Vagina (tissue), 2 donors: ENCODE data around the gene P4HA2. TPM values are rescaled to one million over a fixed set of nuclear protein-coding genes. Genes with fewer than 3 reads are reported as not detected.
"Not testable (repeated sequence)": the region's sequence is repeated elsewhere in the genome, so short reads cannot be mapped to it uniquely, and the experiment has no call there.

Experiments used
- DNase-seq, 2 donors: peaks; one replicate each; pipeline ENCODE4 v3.0.0-alpha.2; 2017; ENCODE audit errors: extremely low spot score in 2 of 2
- H3K27ac ChIP-seq: fragments of 200-600 bp; sonication (generic); one replicate; pipeline ENCODE4 v1.5.1; 2019
- H3K27me3 ChIP-seq: fragments of 200-600 bp; sonication (generic); one replicate; pipeline ENCODE4 v1.5.1; 2019
- H3K36me3 ChIP-seq, 2 donors: fragments of 200-600 bp; sonication (generic); one replicate each; pipeline ENCODE4 v1.5.1; 2017 to 2019
- H3K4me1 ChIP-seq: fragments of 200-600 bp; sonication (generic); one replicate; pipeline ENCODE4 v1.5.1; 2019
- H3K4me3 ChIP-seq, 2 donors: fragments of 200-600 bp; sonication (generic); 1 replicate in 1 of 2; 2 replicates in 1 of 2; pipeline ENCODE4 v1.5.1; 2016 to 2019
- H3K9me3 ChIP-seq: fragments of 200-600 bp; sonication (generic); one replicate; pipeline ENCODE4 v1.5.1; 2019
- POLR2A ChIP-seq, 2 donors: fragments of 450-650 bp; IDR thresholded peaks; one replicate each; pipeline ENCODE4 v1.6.1; 2017; ENCODE audit warnings: antibody characterized with exemption in 2 of 2, mild to moderate bottlenecking in 2 of 2, moderate library complexity in 2 of 2
- POLR2AphosphoS5 ChIP-seq, 2 donors: sonication (generic); formaldehyde crosslinking; IDR thresholded peaks; one replicate each; pipeline ENCODE4 v1.9.0; 2017; ENCODE audit warnings: antibody characterized with exemption in 2 of 2, mild to moderate bottlenecking in 2 of 2, low read depth in 1 of 2; ENCODE audit not compliant: insufficient read depth in 1 of 2
- intact Hi-C: fragments of 100-400 bp; cut with DNase I; formaldehyde crosslinking; loops from one replicate; pipeline ENCODE4 v1.15.1; 2023
- total RNA-seq: library from RNA; depleted of rRNA; stranded (reverse); fragments of >200 nt; gene quantifications from one replicate; pipeline ENCODE4 v1.2.3, GENCODE V29; 2016
- TF ChIP-seq, protein P1 (sequence below), 3 experiments: fragments of 450-650 bp in 2 of 3; fragments of 200-600 bp in 1 of 3; sonication (generic) in 1 of 3; IDR thresholded peaks; one replicate each; pipeline ENCODE4 v1.5.1; 2017 to 2019; ENCODE audit warnings: antibody characterized with exemption in 3 of 3, mild to moderate bottlenecking in 2 of 3, moderate library complexity in 2 of 3

Gene P4HA2
- total RNA-seq, 1 donor from 2014 or later, result 42.0 TPM

DNA sequence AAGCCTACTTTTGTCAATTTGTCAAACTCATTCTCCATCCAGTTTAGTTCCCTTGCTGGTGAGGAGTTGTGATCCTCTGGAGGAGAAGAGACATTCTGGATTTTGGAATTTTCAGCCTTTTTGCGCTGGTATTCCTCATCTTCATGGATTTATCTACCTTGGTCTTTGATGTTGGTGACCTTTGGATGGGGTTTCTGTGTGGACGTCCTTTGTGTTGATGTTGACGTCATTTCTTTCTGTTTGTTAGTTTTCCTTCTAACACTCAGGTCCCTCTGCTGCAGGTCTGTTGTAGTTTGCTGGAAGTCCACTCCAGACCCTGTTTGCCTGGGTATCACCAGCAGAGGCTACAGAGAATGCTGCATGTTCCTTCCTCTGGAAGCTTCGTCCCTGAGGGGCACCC lies 71.2 kb downstream of the P4HA2 start:
- no peaks in the 10 kb centered on the region for H3K27me3 ChIP-seq
- no peak for TF ChIP-seq POLR2A (IDR thresholded peaks at IDR 0.05)
- TF ChIP-seq, protein P1, sequence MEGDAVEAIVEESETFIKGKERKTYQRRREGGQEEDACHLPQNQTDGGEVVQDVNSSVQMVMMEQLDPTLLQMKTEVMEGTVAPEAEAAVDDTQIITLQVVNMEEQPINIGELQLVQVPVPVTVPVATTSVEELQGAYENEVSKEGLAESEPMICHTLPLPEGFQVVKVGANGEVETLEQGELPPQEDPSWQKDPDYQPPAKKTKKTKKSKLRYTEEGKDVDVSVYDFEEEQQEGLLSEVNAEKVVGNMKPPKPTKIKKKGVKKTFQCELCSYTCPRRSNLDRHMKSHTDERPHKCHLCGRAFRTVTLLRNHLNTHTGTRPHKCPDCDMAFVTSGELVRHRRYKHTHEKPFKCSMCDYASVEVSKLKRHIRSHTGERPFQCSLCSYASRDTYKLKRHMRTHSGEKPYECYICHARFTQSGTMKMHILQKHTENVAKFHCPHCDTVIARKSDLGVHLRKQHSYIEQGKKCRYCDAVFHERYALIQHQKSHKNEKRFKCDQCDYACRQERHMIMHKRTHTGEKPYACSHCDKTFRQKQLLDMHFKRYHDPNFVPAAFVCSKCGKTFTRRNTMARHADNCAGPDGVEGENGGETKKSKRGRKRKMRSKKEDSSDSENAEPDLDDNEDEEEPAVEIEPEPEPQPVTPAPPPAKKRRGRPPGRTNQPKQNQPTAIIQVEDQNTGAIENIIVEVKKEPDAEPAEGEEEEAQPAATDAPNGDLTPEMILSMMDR (IDR thresholded peaks at IDR 0.05), result no peak
- no peak for TF ChIP-seq POLR2AphosphoS5 (IDR thresholded peaks at IDR 0.05; ENCODE audit: insufficient read depth in 1 of 2, low read depth in 1 of 2)
- no peaks in the 10 kb centered on the region for H3K9me3 ChIP-seq
- H3K4me3 ChIP-seq, result no peak overlapping the region
- DNase-seq, result no peak
- H3K4me1 ChIP-seq, result no peaks in the 10 kb centered on the region
- no peaks in the 10 kb centered on the region for H3K36me3 ChIP-seq
- no peak overlapping the region for H3K27ac ChIP-seq
- intact Hi-C loops, result no loop called here

DNA sequence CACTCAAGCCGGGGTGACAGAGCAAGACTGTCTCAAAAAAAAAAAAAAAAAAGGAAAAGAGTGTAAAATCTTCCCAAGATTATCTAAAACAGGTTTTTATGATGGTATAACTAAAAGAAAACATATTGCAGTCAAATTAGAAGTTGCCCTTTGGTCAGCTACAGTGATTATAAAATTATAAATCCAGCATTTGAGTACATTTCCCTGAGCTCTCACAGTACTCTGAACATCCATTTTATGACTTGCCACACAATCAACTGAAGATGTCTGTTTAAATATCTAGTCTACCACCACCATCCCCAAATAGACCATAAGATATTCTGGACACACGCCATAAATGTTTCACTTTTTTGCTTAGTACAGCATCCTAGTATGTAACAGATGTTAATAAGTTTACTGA lies 77.1 kb downstream of the P4HA2 start:
- intact Hi-C loops, result no loop called here
- Histone ChIP-seq H3K4me1 (no peaks in the 10 kb centered on the region), H3K27me3 (no peaks in the 10 kb centered on the region), H3K36me3 (no peaks in the 10 kb centered on the region), H3K27ac (no peak overlapping the region), H3K9me3 (no peaks in the 10 kb centered on the region), H3K4me3 (no peak overlapping the region)
- no peak for DNase-seq
- TF ChIP-seq POLR2A (IDR thresholded peaks at IDR 0.05) (no peak), POLR2AphosphoS5 (IDR thresholded peaks at IDR 0.05; ENCODE audit: insufficient read depth in 1 of 2, low read depth in 1 of 2) (no peak)
- TF ChIP-seq, protein P1 (IDR thresholded peaks at IDR 0.05), result no peak

- Histone ChIP-seq H3K9me3 (no peaks in the 10 kb centered on the region), H3K27me3 (no peaks in the 10 kb centered on the region), H3K4me1 (no peaks in the 10 kb centered on the region), H3K27ac (no peak overlapping the region), H3K4me3 (no peak overlapping the region), H3K36me3 (no peaks in the 10 kb centered on the region)
- TF ChIP-seq POLR2A (IDR thresholded peaks at IDR 0.05) (no peak), POLR2AphosphoS5 (IDR thresholded peaks at IDR 0.05; ENCODE audit: insufficient read depth in 1 of 2, low read depth in 1 of 2) (no peak)
- TF ChIP-seq, protein P1 (IDR thresholded peaks at IDR 0.05), result no peak
- no peak for DNase-seq
- intact Hi-C loops, result no loop called here
These were observed 80.0 kb downstream of the P4HA2 start for GRCh38 chr5:132147663-132148062.

GRCh38 chr5:132145326-132145725 lies 82.3 kb downstream of the P4HA2 start:
- H3K4me3 ChIP-seq, H3K4me1 ChIP-seq, H3K27ac ChIP-seq, DNase-seq, intact Hi-C loops, H3K27me3 ChIP-seq, H3K9me3 ChIP-seq, H3K36me3 ChIP-seq: not testable (repeated sequence)

GRCh38 chr5:132143148-132143547 lies 84.5 kb downstream of the P4HA2 start:
- H3K4me1 ChIP-seq, result no peaks in the 10 kb centered on the region
- H3K27me3 ChIP-seq, result no peaks in the 10 kb centered on the region
- no peak overlapping the region for H3K4me3 ChIP-seq
- TF ChIP-seq POLR2A (IDR thresholded peaks at IDR 0.05) (no peak), POLR2AphosphoS5 (IDR thresholded peaks at IDR 0.05; ENCODE audit: insufficient read depth in 1 of 2, low read depth in 1 of 2) (no peak)
- TF ChIP-seq, protein P1 (IDR thresholded peaks at IDR 0.05), result no peak
- no peaks in the 10 kb centered on the region for H3K36me3 ChIP-seq
- intact Hi-C loops, result no loop called here
- no peak overlapping the region for H3K27ac ChIP-seq
- no peaks in the 10 kb centered on the region for H3K9me3 ChIP-seq
- no peak for DNase-seq

DNA sequence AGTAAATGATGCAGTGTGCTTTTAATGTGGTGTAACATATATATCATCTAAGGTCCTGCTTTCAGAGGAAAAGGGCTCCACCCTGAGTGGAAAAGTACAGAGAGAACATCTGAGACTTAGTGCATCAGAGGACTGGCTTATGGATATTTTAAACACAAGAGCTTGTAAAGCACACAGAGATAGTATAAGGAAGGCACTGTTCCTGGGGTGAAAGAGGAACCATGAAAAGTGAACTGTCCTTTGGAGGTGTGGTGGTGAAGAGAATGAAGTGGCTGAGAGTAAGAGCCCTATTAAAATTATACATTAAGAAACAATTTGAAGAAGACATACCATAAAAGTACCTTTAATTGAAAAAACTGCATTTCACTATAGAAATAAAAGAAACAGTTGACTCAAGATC lies 85.2 kb downstream of the P4HA2 start:
- no peak for DNase-seq
- Histone ChIP-seq H3K4me1 (no peaks in the 10 kb centered on the region), H3K9me3 (no peaks in the 10 kb centered on the region), H3K27ac (no peak overlapping the region), H3K4me3 (no peak overlapping the region), H3K27me3 (no peaks in the 10 kb centered on the region), H3K36me3 (no peaks in the 10 kb centered on the region)
- intact Hi-C loops, result no loop called here
- TF ChIP-seq, protein P1 (IDR thresholded peaks at IDR 0.05), result no peak
